Endothelial cell of umbilical vein (primary cell): ENCODE results near the gene HIRA. TPM values are rescaled to one million over a fixed set of nuclear protein-coding genes. Genes with fewer than 3 reads are reported as not detected.

Source experiments
- BruUV-seq: library from RNA; stranded (reverse); fragments of 400-500 nt; replicated peaks from 2 replicates; lab custom pipeline; 2021; lab: Mats Ljungman, UMichigan
- CTCF ChIA-PET: fragments of 300-600, 350-600 bp; sonication (Branson Sonifier 250); formaldehyde crosslinking; loops from one replicate; lab custom pipeline; 2021; ENCODE audit warnings: antibody characterized with exemption, inconsistent platforms; lab: Charles Lee
- POLR2A ChIA-PET: fragments of 300-600, 350-600 bp; sonication (Branson Sonifier 250); formaldehyde crosslinking; loops from one replicate; lab custom pipeline; 2021; ENCODE audit warnings: antibody characterized with exemption, inconsistent platforms; lab: Charles Lee
- DNase-seq: peaks from one replicate; pipeline ENCODE4 v3.0.0-alpha.2; 2011; ENCODE audit warnings: low read depth, low spot score
- FAIRE-seq: peaks from 2 replicates; lab custom pipeline; 2011; peaks lifted over from hg19 to GRCh38; lab: Jason Lieb, UNC
- H2AFZ ChIP-seq: 2 replicates; pipeline ENCODE4 v1.6.0; 2012; ENCODE audit warnings: low read depth, low read length, control low read depth, inconsistent platforms
- H3K27ac ChIP-seq: 2 replicates; pipeline ENCODE4 v1.5.1; 2011; ENCODE audit warnings: low read depth, mild to moderate bottlenecking, control low read depth, low read length, moderate library complexity; ENCODE audit not compliant: insufficient read depth
- H3K27me3 ChIP-seq, 2 experiments: 2 replicates each; pipeline versions ENCODE4 v1.6.0 to v1.6.1; 2011; ENCODE audit warnings: low read length in 2 of 2, mixed read lengths in 1 of 2; ENCODE audit not compliant: control insufficient read depth in 2 of 2, insufficient read depth in 2 of 2
- H3K36me3 ChIP-seq, 2 experiments: 2 replicates in 1 of 2; 3 replicates in 1 of 2; pipeline ENCODE4 v1.5.1; 2011; ENCODE audit warnings: low read length in 2 of 2, mild to moderate bottlenecking in 1 of 2, moderate library complexity in 1 of 2; ENCODE audit not compliant: control insufficient read depth in 2 of 2, insufficient read depth in 2 of 2; ENCODE audit errors: extremely low read depth in 1 of 2
- H3K4me1 ChIP-seq: 3 replicates; pipeline ENCODE4 v1.5.1; 2011; ENCODE audit warnings: mild to moderate bottlenecking, low read length; ENCODE audit not compliant: control insufficient read depth, insufficient read depth; ENCODE audit errors: extremely low read depth
- H3K4me2 ChIP-seq: 2 replicates; pipeline ENCODE4 v1.6.1; 2011; ENCODE audit warnings: low read length, control low read depth, mixed read lengths; ENCODE audit not compliant: insufficient read depth
- H3K4me3 ChIP-seq, 3 experiments: fragments of 200-600 bp in 1 of 3; sonication (generic), shearing (Covaris generic) in 1 of 3; replicated peaks in 1 of 3; 2 replicates each; pipeline ENCODE4 v1.5.1; 2011 to 2016; ENCODE audit warnings: control low read depth in 3 of 3, low read length in 3 of 3, mild to moderate bottlenecking in 2 of 3, inconsistent platforms in 1 of 3, low read depth in 1 of 3, moderate library complexity in 1 of 3; ENCODE audit not compliant: insufficient read depth in 1 of 3
- H3K79me2 ChIP-seq: 2 replicates; pipeline ENCODE4 v1.6.0; 2012; ENCODE audit warnings: low read length, inconsistent platforms; ENCODE audit not compliant: control insufficient read depth, insufficient read depth
- H3K9ac ChIP-seq: replicated peaks from 2 replicates; pipeline ENCODE3; 2011; ENCODE audit warnings: low read length, control low read depth; ENCODE audit not compliant: insufficient read depth; ENCODE audit errors: extremely low read depth
- H3K9me1 ChIP-seq: replicated peaks from 3 replicates; pipeline ENCODE4 v1.6.0; 2011; ENCODE audit warnings: mild to moderate bottlenecking, low read length; ENCODE audit not compliant: control insufficient read depth, insufficient read depth; ENCODE audit errors: extremely low read depth
- H3K9me3 ChIP-seq: replicated peaks from 2 replicates; pipeline ENCODE4 v1.5.1; 2012; ENCODE audit warnings: low read length, inconsistent platforms; ENCODE audit not compliant: control insufficient read depth, insufficient read depth
- H4K20me1 ChIP-seq: replicated peaks from 2 replicates; pipeline ENCODE3; 2011; ENCODE audit warnings: mild to moderate bottlenecking, low read length; ENCODE audit not compliant: control insufficient read depth, insufficient read depth; ENCODE audit errors: extremely low read depth
- EZH2 ChIP-seq: IDR thresholded peaks from 2 replicates; pipeline ENCODE4 v1.6.1; 2012; ENCODE audit warnings: borderline replicate concordance, low read depth, mild to moderate bottlenecking, moderate library complexity, low read length, inconsistent platforms; ENCODE audit not compliant: severe bottlenecking
- FOS ChIP-seq: IDR thresholded peaks from 2 replicates; pipeline ENCODE4 v1.6.1; 2011; ENCODE audit warnings: mild to moderate bottlenecking, low read length, moderate library complexity, borderline replicate concordance; ENCODE audit not compliant: insufficient read depth
- GATA2 ChIP-seq: IDR thresholded peaks from 2 replicates; pipeline ENCODE4 v1.7.0; 2011; ENCODE audit warnings: low read depth, mild to moderate bottlenecking, moderate library complexity, mixed read lengths, low read length; ENCODE audit not compliant: insufficient read length, insufficient read depth
- JUN ChIP-seq: IDR thresholded peaks from 2 replicates; pipeline ENCODE4 v1.6.1; 2011; ENCODE audit warnings: borderline replicate concordance, low read depth; ENCODE audit not compliant: insufficient read length, insufficient read depth
- MYC ChIP-seq: IDR thresholded peaks from one replicate; pipeline ENCODE4 v1.6.1; 2011; ENCODE audit warnings: mild to moderate bottlenecking, low read depth, low read length
- POLR2A ChIP-seq: IDR thresholded peaks from 2 replicates; pipeline ENCODE4 v1.6.1; 2012; ENCODE audit warnings: low read depth, mild to moderate bottlenecking, control low read depth, low read length
- POLR2AphosphoS5 ChIP-seq: IDR thresholded peaks from 2 replicates; pipeline ENCODE4 v1.6.1; 2012; ENCODE audit warnings: low read depth, mild to moderate bottlenecking, control low read depth, low read length, moderate library complexity; ENCODE audit not compliant: insufficient read depth
- dilution Hi-C: fragments of 300-500 bp; cut with MboI; formaldehyde crosslinking; loops from one replicate; pipeline ENCODE4 v1.15.0; 2019; ENCODE audit warnings: low sequenced_read_pairs; ENCODE audit not compliant: extremely low pct_ligation_motif_present
- intact Hi-C: fragments of 100-400 bp; cut with micrococcal nuclease; formaldehyde crosslinking; loops from one replicate; pipeline ENCODE4 v1.10.0; 2022
- polyA plus RNA-seq, 4 experiments: library from polyadenylated mRNA; depleted of rRNA in 3 of 4; stranded (reverse) in 3 of 4; unstranded in 1 of 4; fragments of >200 nt; gene quantifications; 2 replicates each; pipeline versions ENCODE4 v1.2.1 to v1.2.3, GENCODE V29; 2011 to 2012; ENCODE audit warnings: missing spikeins in 1 of 4
- total RNA-seq: library from RNA; stranded (reverse); gene quantifications from 2 replicates; pipeline ENCODE4 v1.2.3, GENCODE V29; 2021
- TF ChIP-seq, protein P1 (sequence below): IDR thresholded peaks from 2 replicates; pipeline ENCODE4 v1.6.1; 2011; ENCODE audit not compliant: insufficient read depth, insufficient read length
- TF ChIP-seq, protein P2 (sequence below), 2 donors: IDR thresholded peaks; 1 replicate in 1 of 2; 2 replicates in 1 of 2; pipeline ENCODE4 v1.5.1; 2011; ENCODE audit warnings: low read length in 2 of 2, mild to moderate bottlenecking in 2 of 2, moderate library complexity in 2 of 2, control low read depth in 1 of 2, inconsistent platforms in 1 of 2, low read depth in 1 of 2; ENCODE audit not compliant: insufficient read depth in 1 of 2; ENCODE audit errors: extremely low read depth in 1 of 2

The HIRA gene
- total and polyA plus RNA-seq, 2 donors (not counting 3 experiments of a cell fraction or from before 2014, with no cell fraction given): 17.3 to 27.7 TPM

DNA sequence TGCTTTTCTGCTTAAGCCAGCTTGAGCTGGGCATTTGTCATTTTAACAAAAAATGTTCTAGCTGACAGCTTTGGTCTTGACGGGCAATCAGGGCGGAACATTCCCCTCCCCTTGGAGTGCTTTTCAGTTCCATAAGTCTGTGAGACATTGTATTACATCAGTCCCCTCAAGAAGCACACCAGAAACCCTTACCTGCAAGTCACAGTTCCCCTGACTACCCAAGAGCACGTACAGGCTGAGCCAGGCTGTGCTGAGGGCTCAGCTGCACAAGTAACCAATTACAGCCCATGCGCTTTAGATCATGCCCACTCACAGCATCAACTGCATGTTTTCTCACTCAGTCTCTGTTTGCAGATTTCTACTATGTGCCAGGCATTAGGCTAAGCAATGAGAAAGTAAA lies 19.1 kb downstream of the HIRA start:
- H3K9me1 ChIP-seq: no peaks in the 10 kb centered on the region
- DNase-seq: no peak
- dilution Hi-C loops (no loop called here), intact Hi-C loops (no loop called here)
- no TSS peak for BruUV-seq
- peaks cover 62% of the 10 kb centered on the region for H3K79me2 ChIP-seq
- no peaks in the 10 kb centered on the region for H4K20me1 ChIP-seq
- CTCF ChIA-PET: no interaction called here
- POLR2A ChIA-PET: no interaction called here
- no peaks in the 10 kb centered on the region for H3K27me3 ChIP-seq
- no peak overlapping the region for H3K27ac ChIP-seq
- H3K4me2 ChIP-seq: no peak overlapping the region
- no peak overlapping the region for H2AFZ ChIP-seq
- H3K4me3 ChIP-seq: no peak overlapping the region
- H3K9me3 ChIP-seq: no peaks in the 10 kb centered on the region
- no peak for FAIRE-seq
- TF ChIP-seq, protein P1, sequence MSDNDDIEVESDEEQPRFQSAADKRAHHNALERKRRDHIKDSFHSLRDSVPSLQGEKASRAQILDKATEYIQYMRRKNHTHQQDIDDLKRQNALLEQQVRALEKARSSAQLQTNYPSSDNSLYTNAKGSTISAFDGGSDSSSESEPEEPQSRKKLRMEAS: no peak
- TF ChIP-seq EZH2 (no peak), MYC (no peak), POLR2AphosphoS5 (no peak)
- TF ChIP-seq, protein P2, sequence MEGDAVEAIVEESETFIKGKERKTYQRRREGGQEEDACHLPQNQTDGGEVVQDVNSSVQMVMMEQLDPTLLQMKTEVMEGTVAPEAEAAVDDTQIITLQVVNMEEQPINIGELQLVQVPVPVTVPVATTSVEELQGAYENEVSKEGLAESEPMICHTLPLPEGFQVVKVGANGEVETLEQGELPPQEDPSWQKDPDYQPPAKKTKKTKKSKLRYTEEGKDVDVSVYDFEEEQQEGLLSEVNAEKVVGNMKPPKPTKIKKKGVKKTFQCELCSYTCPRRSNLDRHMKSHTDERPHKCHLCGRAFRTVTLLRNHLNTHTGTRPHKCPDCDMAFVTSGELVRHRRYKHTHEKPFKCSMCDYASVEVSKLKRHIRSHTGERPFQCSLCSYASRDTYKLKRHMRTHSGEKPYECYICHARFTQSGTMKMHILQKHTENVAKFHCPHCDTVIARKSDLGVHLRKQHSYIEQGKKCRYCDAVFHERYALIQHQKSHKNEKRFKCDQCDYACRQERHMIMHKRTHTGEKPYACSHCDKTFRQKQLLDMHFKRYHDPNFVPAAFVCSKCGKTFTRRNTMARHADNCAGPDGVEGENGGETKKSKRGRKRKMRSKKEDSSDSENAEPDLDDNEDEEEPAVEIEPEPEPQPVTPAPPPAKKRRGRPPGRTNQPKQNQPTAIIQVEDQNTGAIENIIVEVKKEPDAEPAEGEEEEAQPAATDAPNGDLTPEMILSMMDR (IDR thresholded peaks at IDR 0.05; ENCODE audit: extremely low read depth in 1 of 2, insufficient read depth in 1 of 2, low read depth in 1 of 2, low read length in 2 of 2): no peak
- peaks cover 6 to 7% of the 10 kb centered on the region in 2 experiments for H3K36me3 ChIP-seq
- H3K9ac ChIP-seq: no peak overlapping the region
- H3K4me1 ChIP-seq: no peaks in the 10 kb centered on the region

GRCh38 chr22:19411690-19412045 lies 19.9 kb downstream of the HIRA start:
- intact Hi-C loops: no loop called here
- Histone ChIP-seq H3K9me3 (no peaks in the 10 kb centered on the region), H3K9me1 (no peaks in the 10 kb centered on the region), H3K27ac (no peak overlapping the region), H3K9ac (no peak overlapping the region), H3K4me3 (no peak overlapping the region), H3K36me3 (peaks cover 6 to 10% of the 10 kb centered on the region in 2 experiments), H2AFZ (no peak overlapping the region), H3K79me2 (peaks cover 56% of the 10 kb centered on the region), H3K4me2 (no peak overlapping the region), H3K27me3 (no peaks in the 10 kb centered on the region), H4K20me1 (no peaks in the 10 kb centered on the region), H3K4me1 (no peaks in the 10 kb centered on the region)
- DNase-seq (no peak), FAIRE-seq (no peak)
- CTCF ChIA-PET: no interaction called here
- BruUV-seq: no TSS peak
- TF ChIP-seq POLR2A (no peak), JUN (no peak), EZH2 (no peak), FOS (no peak), GATA2 (no peak)
- TF ChIP-seq, protein P1: no peak
- TF ChIP-seq, protein P2 (IDR thresholded peaks at IDR 0.05; ENCODE audit: extremely low read depth in 1 of 2, insufficient read depth in 1 of 2, low read depth in 1 of 2, low read length in 2 of 2): no peak
- dilution Hi-C loops: no loop called here
- POLR2A ChIA-PET: no interaction called here
